ENCODE measurements around the gene CRISP2.
A peak's percentile ranks its signal among the peaks of the same experiment; 100 is the strongest.
"Not testable (repeated sequence)": the region's sequence is repeated elsewhere in the genome, so short reads cannot be mapped to it uniquely, and the experiment has no call there.

Gene CRISP2, protein sequence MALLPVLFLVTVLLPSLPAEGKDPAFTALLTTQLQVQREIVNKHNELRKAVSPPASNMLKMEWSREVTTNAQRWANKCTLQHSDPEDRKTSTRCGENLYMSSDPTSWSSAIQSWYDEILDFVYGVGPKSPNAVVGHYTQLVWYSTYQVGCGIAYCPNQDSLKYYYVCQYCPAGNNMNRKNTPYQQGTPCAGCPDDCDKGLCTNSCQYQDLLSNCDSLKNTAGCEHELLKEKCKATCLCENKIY

DNA sequence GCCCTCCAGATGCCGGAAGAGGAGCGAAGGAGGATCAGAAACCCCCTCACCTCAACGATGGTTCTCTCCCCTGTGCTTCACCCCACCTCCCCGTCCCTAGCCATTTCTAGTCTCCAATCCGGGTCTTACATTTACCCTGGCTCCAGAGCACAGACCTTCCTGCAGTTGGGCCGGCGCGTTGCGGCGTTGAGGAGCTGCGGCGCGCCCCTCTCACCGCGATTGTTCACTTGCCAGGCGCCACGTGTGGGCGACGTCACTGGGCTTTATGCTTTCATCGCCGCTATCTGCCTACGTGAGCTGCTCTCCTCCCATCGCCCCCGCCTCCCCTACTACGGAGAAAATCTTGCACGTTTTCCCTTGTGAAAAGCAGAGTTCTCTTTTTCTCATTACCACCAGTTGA, at the start of gene CRISP2:
Gene CRISP2, minus strand, starts transcription at position 198 of the 400 bp plus-strand sequence. CDS start 4,347 bp downstream, outside the sequence.
- FAIRE-seq = no peak

DNA sequence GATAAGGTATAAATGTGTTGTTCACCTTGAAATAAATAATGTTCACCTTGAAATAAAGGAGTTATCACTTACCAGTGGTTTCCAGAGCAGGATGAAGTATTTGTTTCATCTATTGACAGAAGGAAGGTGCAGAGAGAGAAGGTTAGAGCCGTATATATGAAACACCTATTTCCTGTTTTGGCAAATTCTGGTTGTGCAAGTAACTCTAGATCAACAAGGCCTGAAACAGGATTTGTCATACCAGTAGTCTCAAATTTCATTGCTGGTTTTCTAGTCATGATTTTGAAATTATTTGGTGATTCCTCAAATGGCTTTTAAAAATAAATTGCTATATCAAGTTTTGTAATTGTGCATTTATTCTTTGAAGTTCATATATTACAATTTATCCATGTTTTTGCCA, 30.9 kb upstream of the CRISP2 start, which contains the start of gene CRISP3:
Gene CRISP3, minus strand, starts transcription at position 130 of the 400 bp plus-strand sequence. Its CDS starts 21 bp downstream, at position 109.
- FAIRE-seq = no peak

DNA sequence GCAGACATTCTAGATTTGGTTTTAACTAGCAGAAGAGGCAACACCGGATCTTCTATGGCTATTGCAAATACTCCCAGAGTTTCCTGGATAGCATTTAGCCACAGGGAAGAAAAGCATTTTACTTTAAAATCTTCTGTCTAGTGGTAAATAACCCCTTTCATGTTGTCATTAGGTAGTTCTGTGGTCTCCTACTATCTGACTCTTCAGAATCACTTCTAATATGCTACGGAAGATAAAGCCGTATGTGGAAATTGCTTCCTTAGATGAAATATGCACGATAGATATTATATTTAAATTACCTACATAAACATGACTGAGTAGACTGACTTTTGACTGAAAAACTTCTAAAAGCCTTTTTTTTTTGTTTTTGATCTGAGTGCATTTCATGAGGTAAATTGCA, 30.1 kb upstream of the CRISP2 start:
- FAIRE-seq = no peak

DNA sequence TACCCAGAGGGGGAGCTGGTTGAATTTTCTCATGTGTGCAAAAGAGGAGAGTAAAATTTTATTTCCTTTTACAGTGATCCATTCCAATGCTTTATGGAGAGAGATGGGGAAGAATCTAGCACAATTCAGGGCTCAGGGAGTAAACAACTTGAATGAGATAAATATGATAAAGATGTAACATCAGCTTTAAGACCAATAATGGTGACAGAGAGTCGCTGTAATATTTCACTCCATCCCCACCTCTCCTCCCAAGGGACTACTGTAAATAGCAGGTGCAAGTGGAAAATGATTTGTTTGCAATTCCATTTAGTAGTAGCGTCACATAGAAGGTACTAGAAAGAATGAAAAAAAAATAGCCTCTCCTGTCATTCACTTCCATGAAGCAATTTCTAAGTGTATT, 26.1 kb upstream of the CRISP2 start:
- no peak for FAIRE-seq

DNA sequence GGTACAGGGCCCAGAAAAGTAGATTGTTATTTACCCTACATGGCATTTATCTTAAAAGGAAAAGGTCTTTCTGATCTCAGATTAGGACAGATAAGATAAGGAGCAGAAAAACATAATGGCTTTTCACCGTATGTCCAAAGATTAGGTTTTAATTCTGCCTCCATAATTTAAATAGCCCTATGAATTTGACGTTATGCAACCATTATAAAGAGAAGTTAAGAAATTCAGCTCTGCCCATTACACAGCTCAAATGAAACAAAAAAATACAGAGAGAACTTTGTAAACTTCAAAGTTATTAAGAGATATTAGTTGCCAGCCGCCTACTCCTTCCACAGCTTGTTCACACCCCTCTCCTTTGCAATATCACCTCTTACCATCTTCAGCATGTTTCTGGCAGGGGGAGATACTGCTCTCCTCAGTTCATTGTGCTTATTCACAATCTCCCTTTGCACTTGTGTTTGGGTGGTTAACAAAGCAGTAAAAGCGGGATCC, 22.7 kb upstream of the CRISP2 start:
- FAIRE-seq = no peak

DNA sequence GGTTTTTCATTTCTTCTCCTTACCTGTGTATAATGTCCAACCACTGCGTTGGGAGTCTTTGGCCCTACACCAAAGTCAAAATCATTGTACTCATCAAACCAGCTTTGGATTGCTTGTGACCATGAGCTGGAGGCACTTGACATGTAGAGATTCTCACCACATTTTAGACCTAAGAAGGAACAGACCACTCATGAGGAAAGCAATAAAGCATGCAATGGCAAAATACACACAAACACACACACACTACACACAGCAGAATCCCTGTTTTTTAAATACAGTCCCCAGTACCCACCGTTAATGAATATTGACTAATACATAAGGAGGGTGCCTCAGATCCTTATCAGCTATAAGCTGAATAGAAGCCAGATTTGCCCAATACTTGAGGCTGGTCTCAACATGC, 20.3 kb upstream of the CRISP2 start:
- FAIRE-seq = no peak

DNA sequence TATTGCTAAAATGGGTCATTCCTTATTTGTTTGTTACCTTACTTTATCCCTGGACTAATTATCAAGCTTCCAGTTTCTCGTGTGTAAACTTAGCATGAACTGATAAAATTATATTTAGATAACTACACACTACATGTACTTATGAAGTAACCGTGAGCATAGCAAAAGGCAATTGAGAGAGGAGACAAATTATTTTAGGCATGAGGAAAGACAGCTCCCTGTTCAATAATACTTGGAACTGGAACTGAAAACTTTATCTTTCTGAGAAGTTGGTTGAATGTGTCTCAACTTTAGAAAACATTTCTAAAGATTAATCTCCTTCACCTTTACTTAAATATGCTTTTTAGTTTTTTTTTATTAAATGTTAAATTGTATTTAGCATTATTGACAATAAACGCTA, 19.4 kb upstream of the CRISP2 start:
- peak; percentile 47 for FAIRE-seq

DNA sequence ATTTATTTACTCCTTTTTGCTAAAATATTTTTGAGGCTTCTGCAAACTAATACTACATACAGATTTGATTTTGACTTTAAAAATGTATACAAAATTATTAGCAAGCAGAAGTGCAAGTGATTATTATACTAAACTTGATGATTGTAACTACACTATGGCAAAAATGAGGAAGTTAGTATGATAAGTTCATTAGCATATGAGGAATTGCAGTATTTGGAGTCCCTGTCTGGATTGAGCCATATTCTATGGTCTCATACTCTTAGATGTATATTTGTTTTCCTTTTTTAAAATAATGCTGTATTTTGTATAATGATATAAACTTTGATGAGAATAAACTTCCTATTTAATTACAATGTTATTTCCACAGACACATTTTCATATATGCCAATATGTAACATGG, 16.9 kb upstream of the CRISP2 start:
- no peak for FAIRE-seq

DNA sequence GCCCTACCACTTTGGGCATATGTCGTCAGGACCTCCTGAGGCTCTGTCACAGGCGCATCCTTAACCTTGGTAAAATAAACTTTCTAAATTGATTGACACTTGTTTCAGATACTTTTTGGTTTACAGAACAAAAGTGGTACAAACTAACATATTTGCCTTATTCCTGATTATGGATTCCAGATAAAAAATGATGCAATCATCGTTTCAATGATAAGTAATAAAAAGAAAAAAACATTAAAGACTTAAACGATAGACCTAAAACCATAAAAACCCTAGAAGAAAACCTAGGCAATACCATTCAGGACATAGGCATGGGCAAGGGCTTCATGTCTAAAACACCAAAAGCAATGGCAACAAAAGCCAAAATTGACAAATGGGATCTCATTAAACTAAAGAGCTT, 10.6 kb upstream of the CRISP2 start:
- not testable (repeated sequence) for FAIRE-seq

DNA sequence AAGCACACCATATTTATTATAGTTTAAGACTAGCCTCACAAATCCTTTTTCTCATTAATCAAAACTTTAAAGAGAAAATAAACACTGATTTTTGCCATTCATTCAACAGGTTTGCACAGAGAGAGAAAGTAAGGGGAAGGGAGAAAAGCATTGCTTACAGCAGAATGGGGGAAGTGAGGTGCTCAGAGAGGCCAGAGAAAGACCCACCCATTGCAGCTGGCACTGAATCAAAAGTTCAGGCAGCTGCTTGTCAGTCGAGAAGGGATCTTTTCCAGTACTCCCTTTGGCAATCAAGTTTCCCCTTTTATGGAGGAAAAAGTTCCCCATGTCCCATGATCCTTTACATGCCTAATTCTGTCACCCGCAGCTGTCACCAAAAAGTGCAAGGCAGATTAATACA, 8.0 kb upstream of the CRISP2 start:
- no peak for FAIRE-seq

DNA sequence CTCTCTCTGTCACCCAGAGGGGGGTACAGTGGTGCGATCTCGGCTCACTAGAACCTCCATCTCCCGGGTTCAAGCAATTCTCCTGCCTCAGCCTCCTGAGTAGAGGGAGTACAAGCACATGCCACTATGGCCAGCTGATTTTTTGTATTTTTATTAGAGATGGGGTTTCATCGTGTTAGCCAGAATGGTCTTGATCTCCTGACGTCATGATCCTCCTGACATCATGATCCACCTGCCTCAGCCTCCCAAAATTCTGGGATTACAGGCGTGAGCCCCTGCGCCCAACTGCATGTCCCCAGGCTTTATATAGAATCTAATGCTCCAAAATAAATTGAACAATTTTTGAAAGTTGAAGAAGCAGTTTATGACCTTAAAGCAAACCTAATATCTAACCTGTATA, 7.0 kb upstream of the CRISP2 start:
- FAIRE-seq = no peak

DNA sequence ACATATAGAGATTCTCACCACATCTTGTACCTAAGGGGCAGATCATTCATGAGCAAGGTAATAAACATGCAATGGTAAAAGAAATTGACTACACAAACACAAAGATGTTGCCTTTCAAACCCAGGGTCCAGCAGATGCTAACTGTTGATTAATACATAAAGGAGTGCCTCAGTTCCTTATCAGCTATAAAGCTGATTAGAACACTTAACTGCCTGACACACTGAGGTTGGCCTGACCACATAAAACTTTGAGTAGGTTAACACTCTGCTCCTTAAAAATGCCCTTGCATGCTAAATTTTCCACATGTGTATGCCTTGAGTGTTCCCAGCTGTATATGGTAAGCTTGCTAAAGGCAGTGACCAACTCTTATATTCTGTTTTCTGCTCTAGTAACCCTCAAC, 14.9 kb downstream of the CRISP2 start:
- FAIRE-seq = no peak

DNA sequence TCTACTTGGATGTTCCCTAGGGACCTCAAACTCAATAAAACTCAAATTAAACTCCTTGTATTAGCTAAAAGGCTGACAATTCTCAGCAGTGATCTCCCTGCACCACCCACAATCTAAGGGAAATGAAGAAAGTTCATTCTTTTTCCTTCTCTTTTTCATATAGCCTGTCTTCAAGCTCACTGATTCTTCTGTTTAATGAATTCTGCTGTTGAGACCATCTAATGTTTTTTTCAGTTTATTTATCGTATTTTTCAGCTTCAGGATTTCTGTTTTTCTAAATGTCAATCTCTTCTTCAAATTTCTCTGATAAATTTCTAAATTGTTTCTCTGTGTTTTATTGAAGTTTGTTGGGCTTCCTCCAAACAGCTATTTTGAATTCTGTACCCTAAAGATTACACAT, 19.8 kb downstream of the CRISP2 start:
- FAIRE-seq = no peak

DNA sequence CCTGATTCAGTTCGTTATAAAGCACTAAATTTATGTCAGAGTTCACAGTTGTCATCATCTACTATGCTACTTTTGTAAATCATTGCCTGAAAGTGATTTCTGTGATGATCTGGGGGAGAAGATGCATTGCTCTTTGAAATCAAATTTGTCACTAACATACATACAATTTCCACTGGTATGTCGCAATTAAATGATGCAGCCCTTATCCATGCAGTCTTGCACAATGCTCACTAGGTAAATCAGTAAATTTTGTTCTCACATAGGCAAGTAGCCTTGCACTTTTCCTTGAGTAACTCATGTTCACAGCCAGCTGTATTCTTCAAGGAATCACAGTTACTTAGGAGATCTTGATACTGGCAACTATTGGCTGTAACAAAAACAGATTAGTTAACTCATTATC, 20.8 kb downstream of the CRISP2 start:
- no peak for FAIRE-seq

DNA sequence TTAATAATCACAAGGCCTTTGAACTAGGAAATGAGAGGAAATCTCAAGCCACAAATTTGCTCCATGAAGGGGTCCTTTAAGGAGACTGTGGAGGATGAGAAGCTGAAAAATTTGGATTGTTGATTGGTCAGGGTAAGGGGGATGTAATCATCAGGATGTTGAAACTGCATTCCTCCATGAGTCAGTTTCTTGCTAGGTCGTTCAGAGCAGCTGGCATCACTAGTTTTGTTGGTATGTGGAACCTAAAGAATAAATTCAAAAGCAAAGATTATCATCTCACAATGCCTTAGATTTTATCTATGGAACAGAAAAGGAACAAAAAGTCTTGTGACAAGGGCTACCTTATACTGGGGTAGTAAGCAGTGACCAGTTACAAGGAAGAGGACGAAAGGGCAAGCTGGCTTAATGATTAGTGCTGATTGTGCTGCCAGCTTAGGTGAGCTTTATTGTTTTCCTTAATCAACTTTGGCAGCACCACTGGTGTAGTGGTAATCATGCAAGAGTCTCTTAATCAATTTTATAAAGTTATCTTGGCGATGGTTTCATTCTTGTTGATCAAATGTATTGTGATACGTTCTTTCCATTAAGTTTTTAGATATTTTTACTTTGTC, 36.6 kb downstream of the CRISP2 start:
- no peak for FAIRE-seq

DNA sequence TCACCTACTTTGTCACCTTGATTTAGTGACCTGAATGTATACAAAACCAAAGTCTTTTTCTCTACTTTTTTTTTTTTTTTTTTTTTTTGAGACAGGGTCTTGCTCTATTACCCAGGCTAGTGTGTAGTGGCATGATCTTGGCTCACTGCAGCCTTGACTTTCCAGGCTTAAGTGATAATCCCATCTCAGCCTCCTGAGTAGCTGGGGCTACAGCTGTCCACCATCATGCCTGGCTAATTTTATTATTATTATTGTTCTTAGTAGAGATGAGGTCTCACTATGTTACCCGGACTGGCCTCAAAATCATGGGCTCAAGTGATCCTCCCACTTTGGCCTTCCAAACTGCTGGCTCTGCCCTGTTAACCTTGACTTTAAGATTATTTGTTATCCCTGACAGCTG, 37.5 kb downstream of the CRISP2 start:
- FAIRE-seq = no peak

DNA sequence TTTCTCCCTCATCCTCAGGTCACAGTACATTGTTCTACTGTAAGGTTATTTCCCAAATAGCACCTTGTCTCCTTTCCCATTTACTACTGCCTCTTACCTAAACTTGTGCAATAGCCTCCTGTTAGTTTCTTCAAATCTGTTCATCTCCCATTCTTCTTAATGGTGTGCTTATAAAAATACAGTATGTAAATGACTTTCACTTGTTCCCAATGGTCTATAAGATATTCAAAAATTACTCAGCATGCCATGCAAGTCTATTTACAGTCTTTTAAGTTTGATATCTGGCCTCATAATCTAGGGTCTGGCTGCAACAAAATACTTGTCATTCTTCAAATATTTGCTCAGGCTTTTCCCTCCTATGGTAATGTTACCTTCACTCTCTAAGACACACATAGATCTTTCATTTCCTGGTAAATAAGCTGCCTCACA, 45.2 kb downstream of the CRISP2 start:
- no peak for FAIRE-seq

DNA sequence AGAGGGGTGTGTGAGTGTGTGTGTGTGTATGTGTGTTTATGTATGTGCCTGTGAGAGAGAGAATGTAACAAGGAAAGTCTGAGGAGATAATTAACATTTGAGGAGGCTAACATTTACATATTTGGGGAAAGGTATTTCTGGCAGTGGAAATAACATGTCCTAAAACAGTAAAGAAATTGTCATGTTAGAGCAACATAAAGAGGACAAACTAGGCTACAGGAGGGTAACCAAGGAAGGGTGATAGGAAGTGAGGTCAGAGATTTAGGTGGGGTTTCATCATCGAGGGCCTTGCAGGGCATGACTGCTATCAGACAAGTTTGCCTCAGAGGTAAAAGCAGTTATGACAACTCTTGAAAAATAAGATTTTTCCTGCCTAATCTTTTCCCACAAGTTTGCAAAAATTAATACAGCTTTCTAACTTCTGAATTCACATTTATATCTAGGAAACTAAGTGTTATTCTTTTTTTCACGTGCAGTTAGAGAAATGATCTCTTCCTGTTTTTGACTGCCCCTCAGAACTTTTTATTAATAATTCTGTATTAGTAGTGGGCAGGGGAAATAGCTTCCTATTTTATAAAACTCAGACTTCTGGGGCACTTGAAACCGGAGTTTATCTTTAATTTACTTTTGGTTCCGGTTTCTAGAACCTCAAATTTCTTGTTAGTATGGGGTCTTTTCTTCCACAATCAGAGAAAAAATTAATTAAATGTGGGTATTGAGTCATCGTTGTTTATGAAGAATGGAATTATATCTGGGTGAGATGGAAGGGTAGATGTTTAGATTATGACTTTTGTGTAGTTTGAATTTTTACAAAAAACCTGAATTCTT, 46.2 kb downstream of the CRISP2 start:
- FAIRE-seq = no peak

DNA sequence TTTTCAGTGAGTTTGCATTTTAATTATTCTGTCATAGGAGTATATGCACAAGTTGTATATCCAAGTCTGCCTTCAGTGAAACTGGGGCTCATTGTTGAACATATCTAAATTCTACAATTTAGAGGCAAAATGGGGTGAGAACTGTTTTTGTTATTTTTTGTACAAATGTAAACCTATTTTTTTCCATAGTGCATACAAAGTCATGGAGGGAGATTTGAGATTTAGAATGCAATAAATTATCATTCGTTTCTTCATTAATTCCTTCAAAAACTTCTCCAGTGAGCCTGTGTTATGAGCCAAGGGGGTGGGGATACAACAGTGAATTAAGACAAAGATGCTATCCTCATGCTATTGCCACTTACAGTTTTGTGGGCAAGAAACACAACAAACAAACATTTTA, 46.9 kb downstream of the CRISP2 start:
- FAIRE-seq = no peak

DNA sequence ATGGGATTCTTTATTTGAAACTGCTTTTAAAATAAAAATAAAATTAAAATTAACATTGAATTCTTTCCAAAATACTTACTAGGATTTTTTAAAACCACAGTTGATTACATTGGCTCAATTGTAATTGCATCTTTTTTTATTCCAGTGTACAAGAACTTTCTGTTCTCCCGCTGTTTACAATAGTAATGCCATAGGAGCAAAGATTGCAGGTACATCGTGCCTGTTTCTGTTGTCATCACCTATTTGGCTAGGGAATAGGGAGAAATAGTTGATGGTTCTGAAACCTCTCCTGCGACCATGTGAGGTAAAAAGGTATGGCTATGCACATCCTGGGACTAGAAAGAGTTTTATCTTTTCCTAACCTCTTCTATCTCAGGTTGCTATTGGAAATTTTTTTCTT, 48.5 kb downstream of the CRISP2 start:
- no peak for FAIRE-seq

DNA sequence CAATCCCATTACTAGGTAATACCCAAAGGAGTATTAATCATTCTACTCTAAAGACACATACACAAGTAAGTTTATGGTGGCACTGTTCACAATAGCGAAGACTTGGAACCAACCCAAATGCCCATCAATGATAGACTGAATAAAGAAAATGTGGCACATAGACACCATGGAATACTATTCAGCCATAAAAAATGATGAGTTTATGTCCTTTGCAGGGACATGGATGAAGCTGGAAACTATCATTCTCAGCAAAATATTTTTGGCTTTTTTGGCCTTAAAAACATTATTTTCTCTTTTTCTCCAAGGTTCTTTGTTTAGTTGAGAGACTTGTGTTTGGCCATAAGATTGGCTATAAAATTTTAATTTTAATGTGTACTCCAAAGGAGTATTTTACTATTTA, 49.3 kb downstream of the CRISP2 start:
- not testable (repeated sequence) for FAIRE-seq

DNA sequence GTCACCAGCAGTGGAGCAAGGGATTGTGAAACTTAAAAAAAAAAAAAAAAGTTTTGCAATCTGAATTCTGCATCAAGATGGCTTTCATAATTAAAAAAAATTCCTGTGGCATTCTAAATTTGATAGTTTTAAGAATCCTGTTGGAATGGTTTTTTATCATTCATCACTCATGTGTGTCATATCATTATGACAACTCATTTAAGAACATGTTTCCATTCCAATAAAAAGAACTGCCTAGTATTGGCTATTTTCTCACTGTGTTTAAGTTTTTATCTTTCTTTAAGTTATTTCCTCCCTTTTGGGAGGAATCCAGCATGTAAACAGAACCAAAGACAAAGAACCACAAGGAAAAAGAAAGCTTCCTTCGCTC, 50.5 kb downstream of the CRISP2 start:
- FAIRE-seq = no peak

DNA sequence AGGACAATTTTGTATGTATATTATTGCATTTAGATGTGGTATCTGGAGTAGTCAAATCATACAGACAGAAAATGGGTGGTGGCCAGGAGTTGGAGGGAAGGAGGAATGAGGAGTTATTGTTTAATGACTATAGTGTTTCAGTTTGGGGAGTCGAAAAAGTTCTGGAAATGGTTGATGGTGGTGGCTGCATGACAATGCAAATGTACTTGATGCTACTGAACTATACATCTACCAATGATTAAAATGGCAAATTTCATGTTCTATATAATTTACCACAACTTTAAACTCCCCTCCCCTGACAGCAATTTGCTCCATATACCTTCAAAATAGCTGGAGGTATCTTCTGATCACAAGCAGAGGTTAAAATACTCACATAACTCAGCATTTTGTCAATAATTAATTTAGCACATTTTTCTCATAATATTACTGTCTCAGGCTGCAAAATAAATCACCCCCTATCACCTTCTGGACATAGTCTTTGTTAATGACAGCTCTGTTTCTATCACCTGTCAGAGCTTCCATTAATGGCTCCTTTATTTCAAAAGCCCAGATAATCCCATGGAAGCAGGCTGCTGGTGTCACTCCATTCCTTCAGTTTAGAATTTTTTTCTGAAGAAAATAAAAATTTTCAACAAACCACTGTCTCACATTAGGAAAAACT, 51.0 kb downstream of the CRISP2 start:
- FAIRE-seq = no peak

All from A204.1 (cell line).